ENCODE results near the gene DPF3. TPM values are rescaled to one million over a fixed set of nuclear protein-coding genes. Genes with fewer than 3 reads are reported as not detected.

The DPF3 gene
- total and polyA plus RNA-seq, 8 donors = 1.4 to 3.6 (median 1.9) TPM

DNA sequence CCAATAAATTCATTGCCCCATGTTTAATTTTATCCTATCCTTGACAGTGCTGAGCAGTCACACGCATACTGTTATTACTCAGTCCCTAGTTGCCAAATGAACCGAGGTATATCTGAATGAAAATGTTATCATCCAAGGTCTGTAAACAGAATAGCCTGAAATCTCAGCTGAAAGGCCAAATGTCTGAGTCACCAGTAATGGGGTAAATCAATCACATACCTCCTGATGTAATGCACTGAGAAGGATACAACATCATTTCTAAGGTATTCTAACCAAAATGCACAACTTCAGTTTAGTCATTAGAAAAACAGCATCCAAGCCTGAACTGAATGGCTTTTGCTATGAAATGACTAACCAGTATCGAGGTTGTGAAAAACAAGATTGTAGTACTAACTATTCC, 228.6 kb downstream of the DPF3 start:
- DNase-seq (no peak), ATAC-seq (no peak)
- no peaks in the 10 kb centered on the region for H3K36me3 ChIP-seq
- H3K27me3 ChIP-seq = no peaks in the 10 kb centered on the region
- no peak overlapping the region for H3K27ac ChIP-seq
- intact Hi-C loops (cut with DNase I) = no loop called here
- H3K4me3 ChIP-seq = no peak overlapping the region
- H3K4me1 ChIP-seq = no peaks in the 10 kb centered on the region
- no peaks in the 10 kb centered on the region for H3K9me3 ChIP-seq
- TF ChIP-seq, protein P1, sequence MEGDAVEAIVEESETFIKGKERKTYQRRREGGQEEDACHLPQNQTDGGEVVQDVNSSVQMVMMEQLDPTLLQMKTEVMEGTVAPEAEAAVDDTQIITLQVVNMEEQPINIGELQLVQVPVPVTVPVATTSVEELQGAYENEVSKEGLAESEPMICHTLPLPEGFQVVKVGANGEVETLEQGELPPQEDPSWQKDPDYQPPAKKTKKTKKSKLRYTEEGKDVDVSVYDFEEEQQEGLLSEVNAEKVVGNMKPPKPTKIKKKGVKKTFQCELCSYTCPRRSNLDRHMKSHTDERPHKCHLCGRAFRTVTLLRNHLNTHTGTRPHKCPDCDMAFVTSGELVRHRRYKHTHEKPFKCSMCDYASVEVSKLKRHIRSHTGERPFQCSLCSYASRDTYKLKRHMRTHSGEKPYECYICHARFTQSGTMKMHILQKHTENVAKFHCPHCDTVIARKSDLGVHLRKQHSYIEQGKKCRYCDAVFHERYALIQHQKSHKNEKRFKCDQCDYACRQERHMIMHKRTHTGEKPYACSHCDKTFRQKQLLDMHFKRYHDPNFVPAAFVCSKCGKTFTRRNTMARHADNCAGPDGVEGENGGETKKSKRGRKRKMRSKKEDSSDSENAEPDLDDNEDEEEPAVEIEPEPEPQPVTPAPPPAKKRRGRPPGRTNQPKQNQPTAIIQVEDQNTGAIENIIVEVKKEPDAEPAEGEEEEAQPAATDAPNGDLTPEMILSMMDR (IDR thresholded peaks at IDR 0.05) = no peak

DNA sequence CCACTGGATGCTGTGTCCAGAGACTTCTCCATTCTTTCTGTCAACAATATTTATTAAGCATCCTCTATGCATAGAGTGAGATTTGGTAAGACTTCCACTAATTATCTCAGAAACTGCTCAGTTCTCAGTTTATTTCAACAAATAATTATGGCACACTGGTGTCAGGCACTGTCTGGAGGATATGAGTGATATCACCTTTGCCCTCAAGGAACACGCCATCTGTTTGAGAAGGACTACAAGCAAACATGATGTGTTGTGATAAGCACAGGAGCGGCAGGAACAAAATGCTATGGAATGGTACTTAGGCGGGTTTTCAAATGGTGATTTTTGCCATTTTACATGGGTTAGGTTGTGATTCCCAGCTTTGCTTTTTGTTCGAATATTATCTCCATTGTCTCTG, 229.2 kb downstream of the DPF3 start:
- H3K36me3 ChIP-seq = no peaks in the 10 kb centered on the region
- ATAC-seq (no peak), DNase-seq (no peak)
- no peak overlapping the region for H3K4me3 ChIP-seq
- TF ChIP-seq, protein P1 (IDR thresholded peaks at IDR 0.05) = no peak
- intact Hi-C loops (cut with DNase I) = no loop called here
- H3K9me3 ChIP-seq = no peaks in the 10 kb centered on the region
- H3K4me1 ChIP-seq = no peaks in the 10 kb centered on the region
- H3K27me3 ChIP-seq = no peaks in the 10 kb centered on the region
- no peak overlapping the region for H3K27ac ChIP-seq

DNA sequence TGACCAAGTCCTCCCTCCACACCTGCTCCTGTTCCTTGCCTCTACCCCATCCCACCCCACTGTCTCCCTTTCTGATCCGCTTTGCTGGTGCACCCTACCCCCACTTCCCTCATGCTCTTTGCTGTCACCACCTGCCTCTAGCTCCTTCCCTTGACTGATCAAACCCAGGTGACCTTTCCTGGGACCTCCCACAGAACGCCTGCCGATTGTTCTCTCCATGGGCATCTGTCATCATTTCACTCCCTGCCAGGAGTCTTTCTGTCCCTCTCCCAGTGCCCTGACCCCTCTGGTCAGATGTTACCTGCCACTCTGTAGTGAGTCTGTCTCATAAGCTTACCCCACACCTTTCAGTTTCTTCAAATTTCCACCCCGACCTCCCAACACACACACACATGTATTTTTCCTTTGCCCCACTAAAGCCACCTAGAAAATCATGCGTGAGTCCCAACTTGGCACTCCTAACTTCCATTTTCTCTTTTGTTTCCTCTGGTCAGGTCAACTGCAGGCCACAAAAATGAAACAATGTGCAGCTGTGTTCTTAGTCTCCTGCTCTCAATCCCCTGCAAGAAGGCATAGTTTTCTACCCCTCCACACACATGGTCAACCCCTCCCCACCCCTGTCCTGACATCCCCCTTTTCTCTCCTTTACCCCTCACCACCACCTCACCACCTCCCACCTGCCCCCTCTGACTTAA, 229.8 kb downstream of the DPF3 start:
- ATAC-seq = no peak
- TF ChIP-seq, protein P1 (IDR thresholded peaks at IDR 0.05) = no peak
- no peaks in the 10 kb centered on the region for H3K27me3 ChIP-seq

DNA sequence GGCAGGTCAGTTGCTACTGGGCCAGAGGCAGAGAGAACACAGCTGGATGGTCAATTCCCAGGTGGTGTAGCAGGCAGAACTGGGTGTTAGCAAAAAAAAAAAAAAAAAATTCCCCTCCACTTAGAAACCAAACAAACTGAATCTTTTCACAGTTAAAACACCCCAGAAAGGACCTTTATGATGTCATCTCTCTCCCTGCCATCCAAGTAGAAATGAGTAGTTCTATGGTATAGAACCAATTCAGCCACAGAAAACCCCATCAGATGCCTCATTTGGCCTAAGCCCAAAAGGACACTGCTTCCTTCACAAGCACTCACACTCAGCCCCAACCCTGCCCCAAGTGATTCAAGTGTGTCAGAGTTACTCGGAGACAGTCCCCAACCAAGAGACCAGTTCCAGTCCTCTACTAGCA, 230.8 kb downstream of the DPF3 start:
- ATAC-seq = no peak
- Histone ChIP-seq H3K27me3 (no peaks in the 10 kb centered on the region), H3K27ac (no peak overlapping the region), H3K36me3 (no peaks in the 10 kb centered on the region), H3K9me3 (no peaks in the 10 kb centered on the region), H3K4me1 (no peaks in the 10 kb centered on the region), H3K4me3 (no peak overlapping the region)
- TF ChIP-seq, protein P1 (IDR thresholded peaks at IDR 0.05) = no peak
- intact Hi-C loops (cut with DNase I) = no loop called here
- DNase-seq = no peak

More for the DNA sequence above, 229.8 kb downstream of the DPF3 start:
- intact Hi-C loops (cut with DNase I) = no loop called here
- Histone ChIP-seq H3K4me3 (no peak overlapping the region), H3K9me3 (no peaks in the 10 kb centered on the region), H3K4me1 (no peaks in the 10 kb centered on the region), H3K36me3 (no peaks in the 10 kb centered on the region), H3K27ac (no peak overlapping the region)
- no peak for DNase-seq

DNA sequence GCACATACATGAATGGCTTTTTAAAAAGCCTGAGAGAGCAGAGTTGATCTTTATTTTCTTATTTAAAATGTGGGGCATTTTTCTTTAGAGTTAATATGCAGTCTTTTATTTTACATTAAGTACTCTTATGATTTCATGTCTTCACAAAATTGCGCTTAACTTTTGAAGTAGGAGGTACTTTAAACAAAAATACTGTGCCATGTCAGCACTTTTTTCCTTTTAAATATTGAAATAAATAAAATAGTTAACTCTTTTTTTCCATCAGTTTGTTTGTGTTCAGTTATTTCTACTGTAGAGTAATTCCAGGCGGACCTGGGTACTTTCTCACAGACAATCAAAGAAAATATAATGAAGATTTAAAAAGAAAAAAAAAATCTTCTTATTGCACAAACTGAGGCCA, 231.7 kb downstream of the DPF3 start:
- DNase-seq (no peak), ATAC-seq (no peak)
- TF ChIP-seq, protein P1 (IDR thresholded peaks at IDR 0.05) = no peak
- H3K36me3 ChIP-seq = no peaks in the 10 kb centered on the region
- intact Hi-C loops (cut with DNase I) = no loop called here
- no peak overlapping the region for H3K27ac ChIP-seq
- no peaks in the 10 kb centered on the region for H3K4me1 ChIP-seq
- H3K4me3 ChIP-seq = no peak overlapping the region
- no peaks in the 10 kb centered on the region for H3K9me3 ChIP-seq
- H3K27me3 ChIP-seq = no peaks in the 10 kb centered on the region

All from left lung (tissue), 10 donors.